ENCODE data around the gene EXOSC2. TPM values are rescaled to one million over a fixed set of nuclear protein-coding genes. Genes with fewer than 3 reads are reported as not detected.

EXOSC2 gene
- total and polyA plus RNA-seq, 2 experiments from 2014 or later: 37.6 to 77.7 TPM

GRCh38 chr9:130729145-130729544, 35.6 kb downstream of the EXOSC2 start:
- Histone ChIP-seq H3K4me1 (ENCODE audit: insufficient read depth) (peaks cover 13% of the 10 kb centered on the region; the same call in 1 of the 2 replicates), H3K27me3 (ENCODE audit: insufficient read depth) (no peaks in the 10 kb centered on the region), H3K9me2 (ENCODE audit: insufficient read depth) (no peaks in the 10 kb centered on the region), H3F3A (replicated peaks; ENCODE audit: low read depth) (no peaks in the 10 kb centered on the region), H4K20me1 (replicated peaks; ENCODE audit: insufficient read depth) (peaks cover 7% of the 10 kb centered on the region), H3K79me2 (replicated peaks; ENCODE audit: insufficient read depth) (peaks cover 85% of the 10 kb centered on the region), H3K36me3 (ENCODE audit: insufficient read depth) (no peaks in the 10 kb centered on the region), H2AFZ (no peak overlapping the region), H3K4me2 (no peak overlapping the region), H3K27ac (ENCODE audit: low read depth) (no peak overlapping the region), H3K4me3 (no peak overlapping the region)
- TF ChIP-seq POLR2AphosphoS5 (IDR thresholded peaks at IDR 0.05; ENCODE audit: low read depth) (no peak), NANOG (IDR thresholded peaks at IDR 0.05; ENCODE audit: borderline replicate concordance) (no peak), ETS1 (IDR thresholded peaks at IDR 0.05) (no peak), CREB1 (CRISPR knock-in tag; IDR thresholded peaks at IDR 0.05; ENCODE audit: low read depth) (no peak), ZNF114 (CRISPR knock-in tag; IDR thresholded peaks at IDR 0.05) (no peak)
- TF ChIP-seq, protein P1, sequence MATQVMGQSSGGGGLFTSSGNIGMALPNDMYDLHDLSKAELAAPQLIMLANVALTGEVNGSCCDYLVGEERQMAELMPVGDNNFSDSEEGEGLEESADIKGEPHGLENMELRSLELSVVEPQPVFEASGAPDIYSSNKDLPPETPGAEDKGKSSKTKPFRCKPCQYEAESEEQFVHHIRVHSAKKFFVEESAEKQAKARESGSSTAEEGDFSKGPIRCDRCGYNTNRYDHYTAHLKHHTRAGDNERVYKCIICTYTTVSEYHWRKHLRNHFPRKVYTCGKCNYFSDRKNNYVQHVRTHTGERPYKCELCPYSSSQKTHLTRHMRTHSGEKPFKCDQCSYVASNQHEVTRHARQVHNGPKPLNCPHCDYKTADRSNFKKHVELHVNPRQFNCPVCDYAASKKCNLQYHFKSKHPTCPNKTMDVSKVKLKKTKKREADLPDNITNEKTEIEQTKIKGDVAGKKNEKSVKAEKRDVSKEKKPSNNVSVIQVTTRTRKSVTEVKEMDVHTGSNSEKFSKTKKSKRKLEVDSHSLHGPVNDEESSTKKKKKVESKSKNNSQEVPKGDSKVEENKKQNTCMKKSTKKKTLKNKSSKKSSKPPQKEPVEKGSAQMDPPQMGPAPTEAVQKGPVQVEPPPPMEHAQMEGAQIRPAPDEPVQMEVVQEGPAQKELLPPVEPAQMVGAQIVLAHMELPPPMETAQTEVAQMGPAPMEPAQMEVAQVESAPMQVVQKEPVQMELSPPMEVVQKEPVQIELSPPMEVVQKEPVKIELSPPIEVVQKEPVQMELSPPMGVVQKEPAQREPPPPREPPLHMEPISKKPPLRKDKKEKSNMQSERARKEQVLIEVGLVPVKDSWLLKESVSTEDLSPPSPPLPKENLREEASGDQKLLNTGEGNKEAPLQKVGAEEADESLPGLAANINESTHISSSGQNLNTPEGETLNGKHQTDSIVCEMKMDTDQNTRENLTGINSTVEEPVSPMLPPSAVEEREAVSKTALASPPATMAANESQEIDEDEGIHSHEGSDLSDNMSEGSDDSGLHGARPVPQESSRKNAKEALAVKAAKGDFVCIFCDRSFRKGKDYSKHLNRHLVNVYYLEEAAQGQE (IDR thresholded peaks at IDR 0.05; ENCODE audit: unreplicated experiment): no peak
- TF ChIP-seq, protein P2, sequence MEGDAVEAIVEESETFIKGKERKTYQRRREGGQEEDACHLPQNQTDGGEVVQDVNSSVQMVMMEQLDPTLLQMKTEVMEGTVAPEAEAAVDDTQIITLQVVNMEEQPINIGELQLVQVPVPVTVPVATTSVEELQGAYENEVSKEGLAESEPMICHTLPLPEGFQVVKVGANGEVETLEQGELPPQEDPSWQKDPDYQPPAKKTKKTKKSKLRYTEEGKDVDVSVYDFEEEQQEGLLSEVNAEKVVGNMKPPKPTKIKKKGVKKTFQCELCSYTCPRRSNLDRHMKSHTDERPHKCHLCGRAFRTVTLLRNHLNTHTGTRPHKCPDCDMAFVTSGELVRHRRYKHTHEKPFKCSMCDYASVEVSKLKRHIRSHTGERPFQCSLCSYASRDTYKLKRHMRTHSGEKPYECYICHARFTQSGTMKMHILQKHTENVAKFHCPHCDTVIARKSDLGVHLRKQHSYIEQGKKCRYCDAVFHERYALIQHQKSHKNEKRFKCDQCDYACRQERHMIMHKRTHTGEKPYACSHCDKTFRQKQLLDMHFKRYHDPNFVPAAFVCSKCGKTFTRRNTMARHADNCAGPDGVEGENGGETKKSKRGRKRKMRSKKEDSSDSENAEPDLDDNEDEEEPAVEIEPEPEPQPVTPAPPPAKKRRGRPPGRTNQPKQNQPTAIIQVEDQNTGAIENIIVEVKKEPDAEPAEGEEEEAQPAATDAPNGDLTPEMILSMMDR (conservative IDR thresholded peaks at IDR 0.05; ENCODE audit: low read depth in 2 of 2): no peak
- H3K27ac Mint-ChIP-seq: no peak overlapping the region
- H3K27me3 Mint-ChIP-seq (ENCODE audit: insufficient read depth, low read depth, poor library complexity): no peaks in the 10 kb centered on the region
- peaks cover 14% of the 10 kb centered on the region for H3K4me1 Mint-ChIP-seq
- no peak for DNase-seq (ENCODE audit: low spot score)
- no peak for ATAC-seq
- H3K9me3 Mint-ChIP-seq: peaks cover 4% of the 10 kb centered on the region
- no peak overlapping the region for H3K4me3 Mint-ChIP-seq
- H3K36me3 Mint-ChIP-seq (ENCODE audit: low read depth): peaks cover 9% of the 10 kb centered on the region; the same call in 2 of the 3 replicates

GRCh38 chr9:130731355-130731754, 37.8 kb downstream of the EXOSC2 start:
- H3F3A ChIP-seq (replicated peaks; ENCODE audit: low read depth): no peaks in the 10 kb centered on the region
- peaks cover 82% of the 10 kb centered on the region for H3K79me2 ChIP-seq (replicated peaks; ENCODE audit: insufficient read depth)
- DNase-seq (ENCODE audit: low spot score) (no peak), ATAC-seq (no peak)
- H4K20me1 ChIP-seq (replicated peaks; ENCODE audit: insufficient read depth): peaks cover 7% of the 10 kb centered on the region
- H3K9me2 ChIP-seq (ENCODE audit: insufficient read depth): no peaks in the 10 kb centered on the region
- H3K36me3 Mint-ChIP-seq (ENCODE audit: low read depth): peaks cover 9% of the 10 kb centered on the region; the same call in 2 of the 3 replicates
- no peak overlapping the region for H3K4me3 Mint-ChIP-seq
- peak overlapping the region; percentile 15; the same call in 1 of the 2 replicates for H3K27ac Mint-ChIP-seq
- no peak for TF ChIP-seq NANOG (IDR thresholded peaks at IDR 0.05; ENCODE audit: borderline replicate concordance)
- TF ChIP-seq EZH2 (IDR thresholded peaks at IDR 0.05; ENCODE audit: low read depth, unreplicated experiment): no peak
- TF ChIP-seq STAT1 (IDR thresholded peaks at IDR 0.05; ENCODE audit: unreplicated experiment): no peak
- TF ChIP-seq CREB1 (CRISPR knock-in tag; IDR thresholded peaks at IDR 0.05; ENCODE audit: low read depth): no peak
- TF ChIP-seq, protein P1 (IDR thresholded peaks at IDR 0.05; ENCODE audit: unreplicated experiment): no peak
- no peak for TF ChIP-seq ZNF331 (CRISPR knock-in tag; IDR thresholded peaks at IDR 0.05; ENCODE audit: low read depth)
- no peak for TF ChIP-seq POLR2AphosphoS5 (IDR thresholded peaks at IDR 0.05; ENCODE audit: low read depth)
- no peak for TF ChIP-seq JUNB (IDR thresholded peaks at IDR 0.05; ENCODE audit: unreplicated experiment)
- no peaks in the 10 kb centered on the region for H3K27me3 Mint-ChIP-seq (ENCODE audit: insufficient read depth, low read depth, poor library complexity)
- H3K4me3 ChIP-seq: no peak overlapping the region
- peaks cover 13% of the 10 kb centered on the region; the same call in 1 of the 2 replicates for H3K4me1 ChIP-seq (ENCODE audit: insufficient read depth)
- peaks cover 14% of the 10 kb centered on the region for H3K4me1 Mint-ChIP-seq
- H2AFZ ChIP-seq: no peak overlapping the region
- no peak overlapping the region for H3K27ac ChIP-seq (ENCODE audit: low read depth)
- no peak overlapping the region for H3K4me2 ChIP-seq
- H3K27me3 ChIP-seq (ENCODE audit: insufficient read depth): no peaks in the 10 kb centered on the region
- no peaks in the 10 kb centered on the region for H3K36me3 ChIP-seq (ENCODE audit: insufficient read depth)
- H3K9me3 Mint-ChIP-seq: peaks cover 4% of the 10 kb centered on the region

Measured in GM23338 (cell line).